Keratinocyte (primary cell): Measurements from ENCODE around the gene KIF18B. TPM values are rescaled to one million over a fixed set of nuclear protein-coding genes. Genes with fewer than 3 reads are reported as not detected.

ENCODE experiments used
- DNase-seq: peaks from one replicate; pipeline ENCODE4 v3.0.0-alpha.2; 2011; ENCODE audit warnings: low read depth, missing footprints, low spot score
- FAIRE-seq: peaks from 2 replicates; lab custom pipeline; 2011; peaks lifted over from hg19 to GRCh38; lab: Jason Lieb, UNC
- H2AFZ ChIP-seq: 2 replicates; pipeline ENCODE4 v1.6.0; 2012; ENCODE audit warnings: low read length, control low read depth, inconsistent platforms; ENCODE audit not compliant: control insufficient read depth
- H3K27ac ChIP-seq: 2 replicates; pipeline ENCODE4 v1.5.1; 2011; ENCODE audit warnings: low read length; ENCODE audit not compliant: control insufficient read depth, insufficient read depth
- H3K27me3 ChIP-seq: 3 replicates; pipeline ENCODE4 v1.6.0; 2011; ENCODE audit warnings: low read length; ENCODE audit not compliant: control insufficient read depth, insufficient read depth; ENCODE audit errors: extremely low read depth
- H3K36me3 ChIP-seq, 2 experiments: 2 replicates in 1 of 2; 3 replicates in 1 of 2; pipeline ENCODE4 v1.5.1; 2011; ENCODE audit warnings: low read length in 2 of 2, mild to moderate bottlenecking in 1 of 2; ENCODE audit not compliant: control insufficient read depth in 2 of 2, insufficient read depth in 2 of 2; ENCODE audit errors: extremely low read depth in 1 of 2
- H3K4me1 ChIP-seq: 3 replicates; pipeline ENCODE4 v1.5.1; 2011; ENCODE audit warnings: low read length; ENCODE audit not compliant: control insufficient read depth, insufficient read depth; ENCODE audit errors: extremely low read depth
- H3K4me2 ChIP-seq: 3 replicates; pipeline ENCODE4 v1.6.0; 2011; ENCODE audit warnings: low read depth, low read length; ENCODE audit not compliant: control insufficient read depth, insufficient read depth; ENCODE audit errors: extremely low read depth
- H3K4me3 ChIP-seq, 3 experiments: fragments of 200-600 bp in 1 of 3; sonication (generic) in 1 of 3; 2 replicates in 2 of 3; 3 replicates in 1 of 3; pipeline ENCODE4 v1.5.1; 2011 to 2016; ENCODE audit warnings: low read length in 3 of 3, mild to moderate bottlenecking in 3 of 3, control low read depth in 2 of 3, inconsistent platforms in 1 of 3, low read depth in 1 of 3, mixed read lengths in 1 of 3, mixed run types in 1 of 3, moderate library complexity in 1 of 3; ENCODE audit not compliant: control insufficient read depth in 2 of 3, insufficient read depth in 2 of 3; ENCODE audit errors: extremely low read depth in 1 of 3
- H3K79me2 ChIP-seq: 2 replicates; pipeline ENCODE4 v1.6.0; 2012; ENCODE audit warnings: low read length; ENCODE audit not compliant: control insufficient read depth, insufficient read depth
- H3K9ac ChIP-seq: 3 replicates; pipeline ENCODE4 v1.6.0; 2011; ENCODE audit warnings: low read length; ENCODE audit not compliant: control insufficient read depth, insufficient read depth; ENCODE audit errors: extremely low read depth
- H3K9me1 ChIP-seq: 3 replicates; pipeline ENCODE4 v1.6.0; 2011; ENCODE audit warnings: low read length; ENCODE audit not compliant: control insufficient read depth, insufficient read depth; ENCODE audit errors: extremely low read depth
- H3K9me3 ChIP-seq: 2 replicates; pipeline ENCODE4 v1.5.1; 2012; ENCODE audit warnings: low read depth, low read length; ENCODE audit not compliant: control insufficient read depth
- H4K20me1 ChIP-seq: 3 replicates; pipeline ENCODE4 v1.6.0; 2011; ENCODE audit warnings: low read length; ENCODE audit not compliant: control insufficient read depth, insufficient read depth; ENCODE audit errors: extremely low read depth
- CTCF ChIP-seq, 3 experiments: IDR thresholded peaks in 1 of 3; conservative IDR thresholded peaks in 1 of 3; optimal IDR thresholded peaks in 1 of 3; 2 replicates in 2 of 3; 3 replicates in 1 of 3; pipeline versions ENCODE3 to v1.5.1; 2011; ENCODE audit warnings: low read length in 3 of 3, mild to moderate bottlenecking in 3 of 3, moderate library complexity in 2 of 3, control low read depth in 1 of 3, inconsistent platforms in 1 of 3; ENCODE audit not compliant: insufficient read depth in 2 of 3; ENCODE audit errors: extremely low read depth in 1 of 3
- EZH2 ChIP-seq: IDR thresholded peaks from one replicate; pipeline ENCODE4 v1.6.1; 2012; ENCODE audit warnings: inconsistent platforms, mild to moderate bottlenecking, low read length, moderate library complexity
- dilution Hi-C: fragments of 300-500 bp; cut with MboI; formaldehyde crosslinking; loops from one replicate; pipeline ENCODE4 v1.7.0; 2020; ENCODE audit warnings: low sequenced_read_pairs; ENCODE audit not compliant: extremely low pct_ligation_motif_present
- polyA plus RNA-seq, 5 experiments: library from polyadenylated mRNA; depleted of rRNA in 3 of 5; stranded (reverse) in 3 of 5; stranded (forward) in 1 of 5; unstranded in 1 of 5; fragments of >200 nt; gene quantifications; 1 replicate in 1 of 5; 2 replicates in 3 of 5; 3 replicates in 1 of 5; pipeline versions ENCODE4 v1.2.1 to v1.2.3, GENCODE V29; 2011 to 2012; ENCODE audit warnings: missing spikeins in 2 of 5, low read depth in 1 of 5, low replicate concordance in 1 of 5

Gene KIF18B
- polyA plus RNA-seq, 1 donor (not counting 4 experiments of a cell fraction or from before 2014, with no cell fraction given) = 5.1 TPM

GRCh38 chr17:44928950-44929720 lies 18.4 kb downstream of the KIF18B start:
- Histone ChIP-seq H3K9me3 (no peaks in the 10 kb centered on the region), H3K9ac (no peak overlapping the region), H3K9me1 (no peaks in the 10 kb centered on the region), H3K4me1 (no peaks in the 10 kb centered on the region), H3K36me3 (peaks cover 2 to 70% of the 10 kb centered on the region in 2 experiments), H4K20me1 (no peaks in the 10 kb centered on the region), H3K27ac (no peak overlapping the region), H3K27me3 (no peaks in the 10 kb centered on the region), H3K4me2 (no peak overlapping the region), H3K4me3 (no peak overlapping the region), H2AFZ (no peak overlapping the region), H3K79me2 (no peaks in the 10 kb centered on the region)
- dilution Hi-C loops = no loop called here
- FAIRE-seq = no peak
- no peak for DNase-seq
- TF ChIP-seq EZH2 (no peak), CTCF (optimal IDR thresholded peaks at IDR 0.05 in 1 of 3, IDR thresholded peaks at IDR 0.05 in 1 of 3, conservative IDR thresholded peaks at IDR 0.05 in 1 of 3; ENCODE audit: extremely low read depth in 1 of 3, insufficient read depth in 2 of 3, low read length in 3 of 3) (no peak)

- Histone ChIP-seq H3K9me1 (no peaks in the 10 kb centered on the region), H3K79me2 (no peaks in the 10 kb centered on the region), H2AFZ (no peak overlapping the region), H3K36me3 (peaks cover 2 to 65% of the 10 kb centered on the region in 2 experiments), H4K20me1 (no peaks in the 10 kb centered on the region), H3K4me2 (no peak overlapping the region), H3K4me3 (no peak overlapping the region), H3K9ac (no peak overlapping the region), H3K9me3 (no peaks in the 10 kb centered on the region), H3K27me3 (no peaks in the 10 kb centered on the region), H3K27ac (no peak overlapping the region), H3K4me1 (no peaks in the 10 kb centered on the region)
- DNase-seq (no peak), FAIRE-seq (no peak)
- TF ChIP-seq EZH2 = no peak
- TF ChIP-seq CTCF (optimal IDR thresholded peaks at IDR 0.05 in 1 of 3, IDR thresholded peaks at IDR 0.05 in 1 of 3, conservative IDR thresholded peaks at IDR 0.05 in 1 of 3; ENCODE audit: extremely low read depth in 1 of 3, insufficient read depth in 2 of 3, low read length in 3 of 3) = no peak
- dilution Hi-C loops = no loop called here
Measured at GRCh38 chr17:44928136-44928535, 19.4 kb downstream of the KIF18B start.
